ENCODE results near the gene ADAM10. TPM values are rescaled to one million over a fixed set of nuclear protein-coding genes. Genes with fewer than 3 reads are reported as not detected.

Gene ADAM10
- total RNA-seq, 2 experiments from 2014 or later = 61.9 to 103 TPM

DNA sequence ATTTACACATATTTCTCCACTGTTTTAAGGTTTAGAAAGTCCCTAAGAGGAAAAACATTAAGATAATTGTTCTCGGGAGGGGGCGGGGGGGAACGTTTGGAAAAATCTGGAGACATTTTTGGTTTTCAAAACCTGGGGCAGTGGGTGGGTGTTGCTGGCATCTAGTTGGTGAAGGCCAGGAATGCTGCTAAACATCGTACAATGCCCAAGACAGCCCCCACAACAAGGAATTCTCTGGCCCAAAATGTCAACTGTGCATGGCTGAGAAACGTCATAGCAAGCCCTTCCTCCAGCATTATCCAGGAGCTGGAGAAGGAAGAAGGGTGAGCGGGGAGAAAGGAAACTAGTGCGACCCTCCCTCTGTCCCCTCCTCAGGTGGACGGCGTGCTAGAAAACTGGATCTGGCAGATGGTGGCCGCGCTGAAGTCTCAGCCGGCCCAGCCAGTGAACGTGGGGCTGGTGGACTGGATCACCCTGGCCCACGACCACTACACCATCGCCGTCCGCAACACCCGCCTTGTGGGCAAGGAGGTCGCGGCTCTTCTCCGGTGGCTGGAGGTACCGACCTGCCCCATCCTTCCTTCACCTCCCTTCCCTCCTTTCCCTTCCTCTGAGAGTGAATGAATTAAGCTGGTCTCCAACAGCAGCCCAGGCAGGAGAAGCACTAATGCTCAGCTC lies 208.0 kb downstream of the ADAM10 start:
- no peak for DNase-seq (ENCODE audit: low spot score)
- Histone ChIP-seq H3K27ac (ENCODE audit: low read depth, low read length, poor library complexity, severe bottlenecking) (no peak overlapping the region), H3K9me2 (ENCODE audit: insufficient read depth, low read length) (no peaks in the 10 kb centered on the region), H3K79me2 (ENCODE audit: insufficient read depth, low read depth, low read length) (no peaks in the 10 kb centered on the region), H3K9me3 (ENCODE audit: low read length) (no peaks in the 10 kb centered on the region), H2AFZ (ENCODE audit: low read length) (no peak overlapping the region), H3K4me3 (ENCODE audit: low read depth, low read length, poor library complexity, severe bottlenecking) (no peak overlapping the region), H4K20me1 (ENCODE audit: insufficient read depth, low read length) (no peaks in the 10 kb centered on the region), H3K36me3 (ENCODE audit: insufficient read depth, low read length) (no peaks in the 10 kb centered on the region), H3K4me2 (ENCODE audit: low read length) (no peak overlapping the region), H3K4me1 (ENCODE audit: insufficient read depth, low read length, poor library complexity, severe bottlenecking) (no peaks in the 10 kb centered on the region)
- no TSS peak for BruUV-seq (replicated peaks)
- ChIA-PET CTCF (ENCODE audit: unreplicated experiment) (no interaction called here), POLR2A (interaction anchor here (0.6 kb wide), 1 partner anchor 358 kb away, joined by 3 read pairs; no protein-coding TSS in a partner anchor)
- TF ChIP-seq, protein P1, sequence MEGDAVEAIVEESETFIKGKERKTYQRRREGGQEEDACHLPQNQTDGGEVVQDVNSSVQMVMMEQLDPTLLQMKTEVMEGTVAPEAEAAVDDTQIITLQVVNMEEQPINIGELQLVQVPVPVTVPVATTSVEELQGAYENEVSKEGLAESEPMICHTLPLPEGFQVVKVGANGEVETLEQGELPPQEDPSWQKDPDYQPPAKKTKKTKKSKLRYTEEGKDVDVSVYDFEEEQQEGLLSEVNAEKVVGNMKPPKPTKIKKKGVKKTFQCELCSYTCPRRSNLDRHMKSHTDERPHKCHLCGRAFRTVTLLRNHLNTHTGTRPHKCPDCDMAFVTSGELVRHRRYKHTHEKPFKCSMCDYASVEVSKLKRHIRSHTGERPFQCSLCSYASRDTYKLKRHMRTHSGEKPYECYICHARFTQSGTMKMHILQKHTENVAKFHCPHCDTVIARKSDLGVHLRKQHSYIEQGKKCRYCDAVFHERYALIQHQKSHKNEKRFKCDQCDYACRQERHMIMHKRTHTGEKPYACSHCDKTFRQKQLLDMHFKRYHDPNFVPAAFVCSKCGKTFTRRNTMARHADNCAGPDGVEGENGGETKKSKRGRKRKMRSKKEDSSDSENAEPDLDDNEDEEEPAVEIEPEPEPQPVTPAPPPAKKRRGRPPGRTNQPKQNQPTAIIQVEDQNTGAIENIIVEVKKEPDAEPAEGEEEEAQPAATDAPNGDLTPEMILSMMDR (conservative IDR thresholded peaks at IDR 0.05; ENCODE audit: low read length) = no peak
- TF ChIP-seq EZH2phosphoT487 (IDR thresholded peaks at IDR 0.05; ENCODE audit: borderline replicate concordance, low read depth, low read length) = no peak
- intact Hi-C loops (cut with micrococcal nuclease; ENCODE audit: unreplicated experiment) = no loop called here

DNA sequence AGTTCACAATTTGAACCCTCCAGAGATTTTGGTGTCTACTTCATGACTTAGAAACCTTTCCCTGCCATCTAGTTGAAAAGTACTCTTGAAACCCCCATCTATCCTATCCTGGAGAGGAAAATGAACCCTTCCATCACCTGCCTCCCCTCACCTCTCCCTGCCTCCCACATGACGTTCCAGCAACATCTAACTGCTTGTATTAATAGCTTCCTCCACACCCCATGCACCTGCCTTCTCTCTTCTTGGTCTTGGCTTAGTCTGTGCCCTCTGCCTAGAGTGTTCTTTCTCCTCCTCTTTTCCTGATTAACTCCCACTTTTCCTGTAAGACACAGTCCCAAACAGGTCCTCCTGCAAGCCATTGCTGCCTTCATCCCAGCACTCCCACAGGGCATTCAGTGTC lies 210.0 kb downstream of the ADAM10 start:
- no peaks in the 10 kb centered on the region for H3K36me3 ChIP-seq (ENCODE audit: insufficient read depth, low read length)
- no peaks in the 10 kb centered on the region for H3K9me2 ChIP-seq (ENCODE audit: insufficient read depth, low read length)
- no peaks in the 10 kb centered on the region for H4K20me1 ChIP-seq (ENCODE audit: insufficient read depth, low read length)
- H3K4me1 ChIP-seq (ENCODE audit: insufficient read depth, low read length, poor library complexity, severe bottlenecking) = no peaks in the 10 kb centered on the region
- ChIA-PET POLR2A (interaction anchor here (0.6 kb wide), 1 partner anchor 184 kb away, joined by 3 read pairs; no protein-coding TSS in a partner anchor), CTCF (ENCODE audit: unreplicated experiment) (no interaction called here)
- BruUV-seq (replicated peaks) = no TSS peak
- intact Hi-C loops (cut with micrococcal nuclease; ENCODE audit: unreplicated experiment) = no loop called here
- H3K4me3 ChIP-seq (ENCODE audit: low read depth, low read length, poor library complexity, severe bottlenecking) = no peak overlapping the region
- no peaks in the 10 kb centered on the region for H3K79me2 ChIP-seq (ENCODE audit: insufficient read depth, low read depth, low read length)
- no peaks in the 10 kb centered on the region for H3K9me3 ChIP-seq (ENCODE audit: low read length)
- no peak overlapping the region for H3K4me2 ChIP-seq (ENCODE audit: low read length)
- TF ChIP-seq, protein P1 (conservative IDR thresholded peaks at IDR 0.05; ENCODE audit: low read length) = no peak
- TF ChIP-seq EZH2phosphoT487 (IDR thresholded peaks at IDR 0.05; ENCODE audit: borderline replicate concordance, low read depth, low read length) = no peak
- DNase-seq (ENCODE audit: low spot score) = no peak
- H3K27ac ChIP-seq (ENCODE audit: low read depth, low read length, poor library complexity, severe bottlenecking) = no peak overlapping the region
- H2AFZ ChIP-seq (ENCODE audit: low read length) = no peak overlapping the region

DNA sequence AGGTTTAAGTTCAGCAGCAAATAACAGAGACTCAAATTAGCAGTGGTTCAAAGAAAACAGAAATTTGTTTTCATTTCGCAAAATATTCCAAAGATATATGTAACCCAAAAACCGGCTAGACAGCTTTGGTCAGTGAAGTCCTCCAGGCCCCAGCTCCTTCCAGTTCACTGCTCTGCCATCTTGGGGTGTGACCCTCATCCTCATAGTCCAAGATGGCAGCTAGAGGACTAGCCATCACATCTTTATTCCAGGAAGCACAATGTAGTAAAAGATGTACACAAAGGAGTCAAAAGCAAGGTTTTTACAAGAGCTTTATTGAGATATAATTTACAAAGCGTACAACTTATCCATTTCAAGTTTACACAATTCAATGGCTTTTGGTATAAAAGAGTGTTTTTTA lies 210.6 kb downstream of the ADAM10 start:
- H3K79me2 ChIP-seq (ENCODE audit: insufficient read depth, low read depth, low read length) = no peaks in the 10 kb centered on the region
- ChIA-PET POLR2A (no interaction called here), CTCF (ENCODE audit: unreplicated experiment) (no interaction called here)
- no peaks in the 10 kb centered on the region for H3K9me3 ChIP-seq (ENCODE audit: low read length)
- DNase-seq (ENCODE audit: low spot score) = no peak
- no TSS peak for BruUV-seq (replicated peaks)
- H3K4me1 ChIP-seq (ENCODE audit: insufficient read depth, low read length, poor library complexity, severe bottlenecking) = no peaks in the 10 kb centered on the region
- no peaks in the 10 kb centered on the region for H4K20me1 ChIP-seq (ENCODE audit: insufficient read depth, low read length)
- intact Hi-C loops (cut with micrococcal nuclease; ENCODE audit: unreplicated experiment) = no loop called here
- no peak overlapping the region for H3K4me2 ChIP-seq (ENCODE audit: low read length)
- H3K27ac ChIP-seq (ENCODE audit: low read depth, low read length, poor library complexity, severe bottlenecking) = no peak overlapping the region
- no peak overlapping the region for H2AFZ ChIP-seq (ENCODE audit: low read length)
- TF ChIP-seq EZH2phosphoT487 (IDR thresholded peaks at IDR 0.05; ENCODE audit: borderline replicate concordance, low read depth, low read length) = no peak
- TF ChIP-seq, protein P1 (conservative IDR thresholded peaks at IDR 0.05; ENCODE audit: low read length) = no peak
- H3K9me2 ChIP-seq (ENCODE audit: insufficient read depth, low read length) = no peaks in the 10 kb centered on the region
- H3K4me3 ChIP-seq (ENCODE audit: low read depth, low read length, poor library complexity, severe bottlenecking) = no peak overlapping the region
- no peaks in the 10 kb centered on the region for H3K36me3 ChIP-seq (ENCODE audit: insufficient read depth, low read length)
